Epithelial cell of proximal tubule (primary cell): ENCODE measurements around the gene FHIT. TPM values are rescaled to one million over a fixed set of nuclear protein-coding genes. Genes with fewer than 3 reads are reported as not detected.
"Not testable (repeated sequence)": the region's sequence is repeated elsewhere in the genome, so short reads cannot be mapped to it uniquely, and the experiment has no call there.

Source experiments
- DNase-seq: peaks from one replicate; pipeline ENCODE4 v3.0.0-alpha.2; 2011; ENCODE audit warnings: low read depth
- H3K4me3 ChIP-seq: 2 replicates; pipeline ENCODE4 v1.5.1; 2011; ENCODE audit warnings: low read depth, mild to moderate bottlenecking, low read length
- total RNA-seq: library from RNA; depleted of rRNA; stranded (reverse); fragments of >200 nt; gene quantifications from 2 replicates; pipeline ENCODE4 v1.2.3, GENCODE V29; 2015
- TF ChIP-seq, protein P1 (sequence below): conservative IDR thresholded peaks from 2 replicates; pipeline ENCODE4 v1.5.1; 2012; ENCODE audit warnings: low read depth, mild to moderate bottlenecking, low read length

FHIT gene
- total RNA-seq, 1 donor from 2014 or later: 3.7 TPM

DNA sequence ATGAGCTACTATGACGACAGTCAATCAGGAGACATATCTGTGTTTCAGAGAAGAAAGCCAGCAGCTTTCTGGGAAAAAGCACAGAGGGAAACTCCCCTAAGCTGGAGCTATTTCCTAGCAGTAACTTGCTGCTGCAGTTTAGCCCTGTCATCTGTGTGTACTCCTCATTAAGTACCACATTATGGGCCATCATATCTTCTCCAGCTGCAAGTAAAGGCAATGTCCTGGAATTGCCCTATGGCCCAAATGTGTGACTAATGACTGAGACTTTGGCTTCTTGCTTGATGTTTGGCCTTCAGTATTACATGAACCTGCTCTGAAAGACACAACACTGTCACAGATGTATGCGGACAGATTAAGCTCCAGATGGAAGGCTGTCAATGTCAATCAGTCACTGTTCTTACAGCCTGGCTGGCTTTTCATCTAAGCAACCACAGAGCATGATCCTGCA, 190.8 kb downstream of the FHIT start:
- DNase-seq: no peak
- H3K4me3 ChIP-seq: no peak overlapping the region
- TF ChIP-seq, protein P1, sequence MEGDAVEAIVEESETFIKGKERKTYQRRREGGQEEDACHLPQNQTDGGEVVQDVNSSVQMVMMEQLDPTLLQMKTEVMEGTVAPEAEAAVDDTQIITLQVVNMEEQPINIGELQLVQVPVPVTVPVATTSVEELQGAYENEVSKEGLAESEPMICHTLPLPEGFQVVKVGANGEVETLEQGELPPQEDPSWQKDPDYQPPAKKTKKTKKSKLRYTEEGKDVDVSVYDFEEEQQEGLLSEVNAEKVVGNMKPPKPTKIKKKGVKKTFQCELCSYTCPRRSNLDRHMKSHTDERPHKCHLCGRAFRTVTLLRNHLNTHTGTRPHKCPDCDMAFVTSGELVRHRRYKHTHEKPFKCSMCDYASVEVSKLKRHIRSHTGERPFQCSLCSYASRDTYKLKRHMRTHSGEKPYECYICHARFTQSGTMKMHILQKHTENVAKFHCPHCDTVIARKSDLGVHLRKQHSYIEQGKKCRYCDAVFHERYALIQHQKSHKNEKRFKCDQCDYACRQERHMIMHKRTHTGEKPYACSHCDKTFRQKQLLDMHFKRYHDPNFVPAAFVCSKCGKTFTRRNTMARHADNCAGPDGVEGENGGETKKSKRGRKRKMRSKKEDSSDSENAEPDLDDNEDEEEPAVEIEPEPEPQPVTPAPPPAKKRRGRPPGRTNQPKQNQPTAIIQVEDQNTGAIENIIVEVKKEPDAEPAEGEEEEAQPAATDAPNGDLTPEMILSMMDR: no peak

DNA sequence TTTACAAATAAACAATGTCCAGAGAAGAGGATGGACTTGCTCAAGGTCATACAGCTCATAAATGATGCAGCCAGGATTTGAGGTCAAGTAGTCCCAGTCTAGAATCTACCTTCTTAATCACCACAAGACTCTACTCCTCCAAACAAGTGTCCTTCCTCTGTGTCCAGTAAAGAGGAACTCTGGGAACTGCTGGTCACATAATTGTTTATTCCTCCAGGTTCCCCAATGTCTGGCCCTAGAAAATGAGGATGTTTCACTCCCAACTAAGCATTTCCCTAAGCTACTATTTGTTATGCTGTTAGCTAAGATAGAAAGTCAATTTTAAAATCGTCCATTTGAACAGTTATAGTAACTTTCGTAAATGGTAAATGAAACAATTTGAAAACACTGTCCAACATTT, 192.4 kb downstream of the FHIT start:
- TF ChIP-seq, protein P1: no peak
- no peak overlapping the region for H3K4me3 ChIP-seq
- no peak for DNase-seq

DNA sequence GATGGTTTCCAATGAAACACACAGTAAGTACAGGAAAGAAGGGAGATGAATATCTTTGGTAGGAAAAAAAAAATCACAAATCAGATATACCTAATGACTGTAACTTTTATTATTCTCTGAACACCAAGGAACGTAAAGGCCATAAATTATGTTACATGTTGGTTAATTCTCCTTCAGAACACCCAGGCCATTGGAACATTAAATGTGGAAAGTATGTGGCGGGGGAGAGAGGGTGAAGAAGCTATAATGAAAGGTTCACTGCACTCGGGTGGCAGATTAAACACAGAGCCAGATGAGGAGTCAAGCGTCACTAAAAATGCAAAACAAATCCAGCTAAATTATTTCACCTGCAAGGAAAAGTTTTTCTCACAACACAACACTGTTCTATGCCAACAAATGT, 193.8 kb downstream of the FHIT start:
- DNase-seq: peak; percentile 9
- TF ChIP-seq, protein P1: no peak
- H3K4me3 ChIP-seq: no peak overlapping the region

DNA sequence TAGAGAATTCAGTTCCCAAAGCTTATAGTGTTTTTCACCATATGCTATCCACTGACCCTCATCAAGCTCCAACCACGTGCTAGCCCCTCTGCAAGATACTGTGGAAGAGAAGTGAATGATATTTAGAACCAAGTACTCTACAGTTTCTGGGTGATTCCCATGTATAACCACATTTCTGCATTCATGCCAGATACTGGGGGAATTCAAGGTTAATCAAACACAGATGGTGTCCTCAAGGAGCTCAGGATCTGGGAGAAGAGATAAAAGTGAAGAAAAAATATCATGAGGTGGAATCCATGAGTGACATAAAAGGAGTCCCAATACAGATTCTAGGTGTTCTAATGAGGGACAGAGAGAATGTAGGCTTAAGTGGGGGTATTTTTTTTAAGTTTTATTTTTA, 195.8 kb downstream of the FHIT start:
- no peak for DNase-seq
- H3K4me3 ChIP-seq: no peak overlapping the region
- TF ChIP-seq, protein P1: no peak

DNA sequence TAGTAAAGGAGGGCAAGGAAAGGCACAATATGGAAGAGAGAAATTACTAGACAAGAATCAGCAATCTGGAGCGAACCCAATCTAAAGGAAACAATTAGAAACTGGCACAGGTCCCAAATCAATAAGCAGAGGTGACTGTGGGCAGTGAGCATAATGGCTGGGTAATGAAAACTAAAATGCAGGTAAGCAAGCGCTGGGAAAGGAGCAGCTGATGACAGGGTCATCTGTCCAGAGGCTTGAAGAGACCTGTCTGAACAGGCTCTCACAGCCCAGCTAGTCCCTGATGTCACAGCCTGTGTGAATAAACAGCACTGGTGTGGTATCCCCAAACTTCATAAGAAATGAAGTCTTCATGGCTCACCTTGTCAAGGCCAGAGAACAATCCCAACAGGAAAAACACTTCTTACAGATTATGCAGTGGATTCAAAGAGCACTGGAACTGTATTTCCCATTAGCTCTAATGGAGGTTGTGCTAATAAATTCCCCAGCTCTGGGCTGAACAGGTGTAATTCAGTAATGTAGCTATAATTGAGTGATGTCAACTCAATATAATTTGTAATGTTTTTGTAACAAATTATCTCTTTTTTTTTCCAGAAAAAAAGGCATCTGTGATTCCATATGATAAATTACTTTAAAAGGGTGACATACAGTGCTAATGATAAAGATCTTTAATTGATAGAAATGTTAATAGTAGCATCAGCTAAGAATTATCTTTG, 197.3 kb downstream of the FHIT start:
- no peak for DNase-seq
- TF ChIP-seq, protein P1: no peak
- no peak overlapping the region for H3K4me3 ChIP-seq

DNA sequence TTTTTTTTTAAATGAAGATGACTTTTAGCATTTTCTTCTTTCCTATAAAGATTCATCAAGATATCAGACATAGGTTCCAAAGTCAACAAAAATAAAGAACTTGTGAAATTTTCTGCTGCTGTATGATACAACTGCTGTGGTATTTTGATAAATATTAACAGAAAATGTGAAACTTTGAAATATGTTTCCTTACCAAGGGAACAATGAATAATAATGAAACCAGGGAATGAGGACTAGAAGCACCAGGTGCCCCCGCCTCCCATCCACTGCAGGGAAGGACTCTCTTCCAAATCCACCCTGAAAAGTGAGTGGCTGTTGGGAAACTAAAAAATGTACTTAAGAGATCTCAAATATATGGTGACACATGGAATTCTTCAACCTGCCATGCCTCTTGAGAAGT, 198.4 kb downstream of the FHIT start:
- no peak overlapping the region for H3K4me3 ChIP-seq
- DNase-seq: no peak

DNA sequence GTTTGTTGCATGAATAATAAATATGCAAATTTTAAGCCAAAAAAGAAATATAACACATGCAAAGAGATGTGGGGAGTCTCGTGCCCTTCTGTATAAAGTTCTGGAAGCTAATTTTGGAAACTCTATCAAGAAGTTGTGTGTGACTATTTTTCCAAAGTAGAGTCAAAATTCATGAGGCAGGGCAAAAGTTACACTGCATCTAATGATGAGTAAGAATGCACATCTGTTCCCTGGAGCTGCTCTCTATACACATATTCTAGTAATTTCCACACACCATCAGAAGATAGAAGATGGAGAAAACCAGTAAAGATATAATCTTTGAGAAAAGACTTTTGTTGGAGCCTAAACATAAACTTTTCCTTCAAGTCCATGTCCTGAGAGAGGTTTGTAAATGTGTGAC, 199.6 kb downstream of the FHIT start:
- TF ChIP-seq, protein P1: no peak
- no peak overlapping the region for H3K4me3 ChIP-seq
- no peak for DNase-seq

More for the DNA sequence above, 198.4 kb downstream of the FHIT start:
- TF ChIP-seq, protein P1: no peak

DNA sequence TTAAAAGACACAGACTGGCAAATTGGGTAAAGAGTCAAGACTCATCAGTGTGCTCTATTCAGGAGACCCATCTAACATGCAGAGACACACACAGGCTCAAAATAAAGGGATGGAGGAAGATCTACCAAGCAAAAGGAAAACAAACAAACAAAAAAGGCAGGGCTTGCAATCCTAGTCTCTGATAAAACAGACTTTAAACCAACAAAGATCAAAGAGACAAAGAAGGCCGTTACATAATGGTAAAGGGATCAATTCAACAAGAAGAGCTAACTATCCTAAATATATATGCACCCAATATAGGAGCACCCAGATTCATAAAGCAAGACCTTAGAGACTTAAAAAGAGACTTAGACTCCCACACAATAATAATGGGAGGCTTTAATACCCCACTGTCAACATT, 206.1 kb downstream of the FHIT start:
- H3K4me3 ChIP-seq, DNase-seq: not testable (repeated sequence)
